KOPT-K1 (cell line): ENCODE measurements around the gene SLIT3.

ENCODE experiments used
- H3K27ac ChIP-seq: fragments of 200-600 bp; sonication (generic); 2 replicates; pipeline ENCODE4 v1.5.1; 2016; ENCODE audit warnings: antibody characterized with exemption, mild to moderate bottlenecking, low read depth, low read length; ENCODE audit not compliant: poor library complexity, severe bottlenecking
- H3K36me3 ChIP-seq: fragments of 200-600 bp; sonication (generic); 2 replicates; pipeline ENCODE4 v1.5.1; 2017; ENCODE audit warnings: antibody characterized with exemption, mild to moderate bottlenecking, low read length, moderate library complexity; ENCODE audit not compliant: insufficient read depth
- H3K9me3 ChIP-seq: fragments of 200-600 bp; sonication (generic); 2 replicates; pipeline ENCODE4 v1.5.1; 2017; ENCODE audit warnings: antibody characterized with exemption, low read length, mild to moderate bottlenecking; ENCODE audit not compliant: insufficient read depth, poor library complexity, severe bottlenecking

Gene SLIT3

DNA sequence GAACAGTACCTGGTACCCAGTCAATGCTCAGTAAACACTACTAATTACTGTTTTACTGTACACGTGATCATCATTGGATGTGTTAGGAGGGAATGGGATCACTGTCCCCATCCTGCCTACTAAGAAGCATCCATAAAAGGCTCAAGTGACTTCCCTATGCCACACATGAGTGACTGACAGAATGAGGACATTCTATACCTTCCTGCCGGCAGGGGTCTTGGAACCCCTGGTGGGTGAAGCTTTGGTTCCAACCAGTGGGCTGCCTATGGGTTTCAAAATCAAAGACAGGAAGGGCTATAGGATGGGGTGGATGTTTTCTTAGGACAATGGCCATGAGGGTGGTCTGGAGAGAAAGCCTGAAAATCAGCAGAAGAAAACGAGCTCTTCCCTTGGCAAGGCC, 512.2 kb downstream of the SLIT3 start:
- H3K36me3 ChIP-seq, result no peaks in the 10 kb centered on the region
- no peak overlapping the region for H3K27ac ChIP-seq
- no peaks in the 10 kb centered on the region for H3K9me3 ChIP-seq

- no peaks in the 10 kb centered on the region for H3K9me3 ChIP-seq
- no peaks in the 10 kb centered on the region for H3K36me3 ChIP-seq
- no peak overlapping the region for H3K27ac ChIP-seq
Measured at GRCh38 chr5:168788107-168788506, 512.8 kb downstream of the SLIT3 start.

DNA sequence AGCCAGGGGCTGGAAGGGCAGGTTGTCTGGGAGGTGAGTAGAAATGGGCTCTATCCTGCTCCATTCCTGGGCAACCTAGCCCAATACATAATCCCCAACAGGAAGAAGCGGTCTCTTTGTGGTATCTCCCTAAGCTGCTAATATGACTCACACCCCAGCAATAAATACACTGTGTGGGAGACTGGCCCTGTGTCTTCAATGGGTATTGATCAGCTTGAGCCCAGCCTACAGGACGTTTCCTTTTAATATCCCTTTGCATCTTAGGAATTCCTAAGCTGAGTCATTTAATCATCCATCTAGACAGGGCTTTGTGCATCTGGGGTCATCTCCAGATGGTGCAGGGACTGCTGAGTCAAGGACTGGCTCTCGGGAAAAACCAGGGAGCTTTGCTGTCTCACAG, 514.8 kb downstream of the SLIT3 start:
- no peaks in the 10 kb centered on the region for H3K9me3 ChIP-seq
- no peaks in the 10 kb centered on the region for H3K36me3 ChIP-seq
- H3K27ac ChIP-seq, result no peak overlapping the region

DNA sequence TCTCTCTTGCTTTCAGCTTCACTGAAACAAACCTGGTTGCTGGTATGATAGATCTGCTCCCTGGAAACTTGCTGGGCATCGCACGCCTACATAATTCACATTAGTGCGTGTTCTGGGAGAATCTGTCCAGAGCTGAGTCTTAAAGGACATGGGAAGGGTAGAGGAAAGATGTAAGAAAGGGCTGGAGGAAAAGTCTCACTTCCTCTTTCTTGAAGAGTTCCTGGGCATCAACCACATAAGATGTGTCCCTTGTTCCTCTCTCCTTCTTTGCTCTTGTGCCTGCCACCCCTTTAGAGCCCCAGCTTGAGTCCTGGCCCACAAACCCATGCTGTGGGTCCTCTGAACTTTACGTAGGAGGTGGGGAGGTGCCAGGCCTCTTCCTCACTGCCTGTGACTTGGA, 516.5 kb downstream of the SLIT3 start:
- H3K9me3 ChIP-seq, result no peaks in the 10 kb centered on the region
- no peak overlapping the region for H3K27ac ChIP-seq
- no peaks in the 10 kb centered on the region for H3K36me3 ChIP-seq

DNA sequence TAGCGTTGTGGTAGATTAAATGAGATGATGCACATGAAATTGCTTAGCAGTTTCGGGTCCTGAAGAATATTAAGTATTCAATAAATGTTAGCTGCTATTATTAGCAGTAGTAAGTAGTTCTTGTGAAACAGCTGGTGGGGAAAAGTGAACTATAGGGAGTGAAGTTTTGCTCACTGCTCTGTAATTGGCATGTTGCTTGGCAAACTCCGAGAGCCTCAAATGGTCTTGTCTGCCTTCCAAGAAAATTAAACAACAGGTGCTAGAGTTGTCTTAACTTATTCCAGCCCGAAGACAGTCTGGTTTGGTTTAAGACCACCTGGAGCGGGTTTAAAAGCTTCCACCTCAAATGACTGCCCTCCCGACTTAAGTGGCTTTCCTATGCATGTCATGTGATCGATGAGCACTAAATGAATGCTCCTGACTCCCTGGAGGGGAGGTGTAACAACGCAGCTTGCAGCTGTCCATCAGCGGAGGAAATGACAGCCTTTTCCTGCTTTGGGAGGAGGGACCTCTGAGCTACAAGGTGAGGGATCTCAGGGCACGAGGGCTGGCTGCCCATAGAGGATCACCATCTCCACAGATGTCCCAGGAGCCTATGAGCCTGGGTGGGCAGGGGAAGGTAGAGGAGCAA, 518.9 kb downstream of the SLIT3 start:
- Histone ChIP-seq H3K36me3 (no peaks in the 10 kb centered on the region), H3K27ac (no peak overlapping the region), H3K9me3 (no peaks in the 10 kb centered on the region)

DNA sequence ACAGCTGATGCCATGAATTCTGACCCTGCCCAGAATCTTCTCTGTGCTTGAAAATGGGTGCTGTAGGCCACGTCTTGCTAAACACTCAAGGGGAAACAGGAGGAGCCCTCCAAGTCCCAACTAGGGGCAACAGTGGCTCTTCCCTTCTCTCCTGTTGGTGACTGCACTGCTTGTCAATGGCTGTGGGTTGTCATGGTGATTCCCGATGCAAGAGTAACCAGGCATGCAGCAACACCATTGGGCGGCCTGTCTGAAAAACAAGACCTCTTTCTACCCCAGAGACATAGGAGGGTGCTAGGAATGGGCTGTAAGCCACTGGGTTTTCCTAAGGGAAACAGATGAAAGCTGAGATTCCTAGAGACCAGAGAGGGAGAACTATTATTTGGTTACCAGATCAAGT, 520.1 kb downstream of the SLIT3 start:
- no peaks in the 10 kb centered on the region for H3K9me3 ChIP-seq
- no peaks in the 10 kb centered on the region for H3K36me3 ChIP-seq
- no peak overlapping the region for H3K27ac ChIP-seq

- Histone ChIP-seq H3K27ac (no peak overlapping the region), H3K9me3 (no peaks in the 10 kb centered on the region), H3K36me3 (no peaks in the 10 kb centered on the region)
Measured at GRCh38 chr5:168779333-168779732, 521.6 kb downstream of the SLIT3 start.

- H3K36me3 ChIP-seq, result no peaks in the 10 kb centered on the region
- no peaks in the 10 kb centered on the region for H3K9me3 ChIP-seq
- H3K27ac ChIP-seq, result no peak overlapping the region
Measured at GRCh38 chr5:168778536-168778935, 522.4 kb downstream of the SLIT3 start.

DNA sequence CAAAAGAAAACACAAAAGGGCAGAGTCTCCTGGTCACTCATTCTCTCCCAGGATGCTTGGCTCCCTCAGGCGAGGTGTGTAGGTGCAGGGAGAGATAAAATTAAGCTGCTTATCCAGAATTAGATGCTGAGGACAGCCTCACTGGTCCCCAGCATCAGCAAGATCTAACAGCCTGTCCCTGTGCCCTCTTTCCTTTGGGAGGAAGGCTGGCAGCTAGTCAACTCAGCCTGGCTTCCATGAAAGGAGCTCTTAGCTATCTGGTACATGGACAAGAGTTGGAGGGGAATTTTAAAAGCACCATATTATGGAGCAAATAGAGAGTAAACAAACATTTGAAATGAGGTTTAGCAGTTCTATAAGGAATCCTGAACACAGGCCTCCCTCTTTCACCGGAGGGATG, 523.3 kb downstream of the SLIT3 start:
- Histone ChIP-seq H3K36me3 (no peaks in the 10 kb centered on the region), H3K9me3 (no peaks in the 10 kb centered on the region), H3K27ac (no peak overlapping the region)

GRCh38 chr5:168776070-168776469, 524.9 kb downstream of the SLIT3 start:
- Histone ChIP-seq H3K9me3 (no peaks in the 10 kb centered on the region), H3K36me3 (no peaks in the 10 kb centered on the region), H3K27ac (no peak overlapping the region)

DNA sequence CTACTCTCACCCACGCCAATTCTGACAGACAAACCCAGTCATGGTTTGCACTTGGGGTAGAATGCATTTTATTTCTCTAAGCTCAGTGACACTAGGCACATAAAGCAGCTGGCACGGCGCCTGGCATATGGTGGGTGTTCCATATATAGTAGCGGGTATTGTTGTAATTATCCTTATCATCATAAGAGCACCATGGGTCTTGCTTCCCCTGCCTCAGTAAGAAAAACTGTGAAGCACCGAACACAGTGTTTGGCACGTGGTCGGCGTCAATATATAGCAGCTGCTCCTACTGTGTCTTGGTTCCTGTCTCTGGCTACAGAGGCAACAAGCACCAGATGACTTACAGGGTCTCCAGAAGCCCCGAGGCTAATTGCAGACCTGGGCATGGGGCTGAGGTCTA, 527.7 kb downstream of the SLIT3 start:
- no peak overlapping the region for H3K27ac ChIP-seq
- H3K9me3 ChIP-seq, result peaks cover 1% of the 10 kb centered on the region
- H3K36me3 ChIP-seq, result no peaks in the 10 kb centered on the region

- Histone ChIP-seq H3K27ac (no peak overlapping the region), H3K9me3 (peaks cover 7% of the 10 kb centered on the region), H3K36me3 (no peaks in the 10 kb centered on the region)
Measured at GRCh38 chr5:168772316-168772961, 528.5 kb downstream of the SLIT3 start.

GRCh38 chr5:168771678-168772077, 529.3 kb downstream of the SLIT3 start:
- Histone ChIP-seq H3K27ac (no peak overlapping the region), H3K36me3 (no peaks in the 10 kb centered on the region), H3K9me3 (peaks cover 7% of the 10 kb centered on the region)

DNA sequence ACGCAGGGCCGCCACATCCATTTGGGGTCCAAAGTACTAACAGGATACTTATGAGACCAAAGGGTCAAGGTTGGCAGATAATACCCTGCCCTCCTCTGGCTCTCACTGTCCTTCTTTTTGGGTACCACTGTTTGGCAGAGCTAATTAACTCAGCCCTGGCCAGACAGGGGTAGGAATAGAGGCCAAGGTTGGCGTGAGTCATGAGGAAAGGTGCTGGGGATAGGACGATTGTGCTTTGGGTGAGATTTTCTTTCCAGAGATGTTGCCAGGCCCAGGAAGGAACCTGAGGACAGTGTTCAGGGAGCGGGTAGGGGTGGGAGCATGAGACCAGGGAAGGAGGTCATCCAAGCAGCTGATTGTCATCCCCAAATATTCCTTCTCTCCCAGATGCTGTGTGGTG, 529.9 kb downstream of the SLIT3 start:
- peaks cover 7% of the 10 kb centered on the region for H3K9me3 ChIP-seq
- no peak overlapping the region for H3K27ac ChIP-seq
- no peaks in the 10 kb centered on the region for H3K36me3 ChIP-seq

GRCh38 chr5:168770036-168770498, 530.9 kb downstream of the SLIT3 start:
- H3K9me3 ChIP-seq, result peaks cover 7% of the 10 kb centered on the region
- H3K36me3 ChIP-seq, result no peaks in the 10 kb centered on the region
- H3K27ac ChIP-seq, result no peak overlapping the region

GRCh38 chr5:168768172-168768571, 532.8 kb downstream of the SLIT3 start:
- Histone ChIP-seq H3K27ac (no peak overlapping the region), H3K36me3 (no peaks in the 10 kb centered on the region), H3K9me3 (peaks cover 7% of the 10 kb centered on the region)
